GM12878 (cell line): ENCODE data around the gene ZNF764. TPM values are rescaled to one million over a fixed set of nuclear protein-coding genes. Genes with fewer than 3 reads are reported as not detected.

Experiments
- ASH2L ChIP-seq: fragments of 300-600, 200-600 bp; sonication (generic); IDR thresholded peaks from 2 replicates; pipeline ENCODE4 v1.6.1; 2017; ENCODE audit warnings: low read depth, mild to moderate bottlenecking, borderline replicate concordance
- CEBPB ChIP-seq, 2 experiments: fragments of 150-350 bp in 1 of 2; IDR thresholded peaks; 2 replicates each; pipeline ENCODE4 v1.6.1; 2012 to 2014; ENCODE audit warnings: low read depth in 2 of 2, low read length in 2 of 2, borderline replicate concordance in 1 of 2, inconsistent platforms in 1 of 2
- HDGF ChIP-seq: fragments of 450-650 bp; IDR thresholded peaks from 2 replicates; pipeline ENCODE4 v1.6.1; 2016; ENCODE audit warnings: antibody characterized with exemption
- MEF2B ChIP-seq: fragments of 450-650 bp; IDR thresholded peaks from 2 replicates; pipeline ENCODE4 v1.6.1; 2018; ENCODE audit warnings: mild to moderate bottlenecking, moderate library complexity; ENCODE audit not compliant: partially characterized antibody, poor library complexity, severe bottlenecking
- MXI1 ChIP-seq: fragments of 150-350 bp; IDR thresholded peaks from 2 replicates; pipeline ENCODE4 v1.6.1; 2011; ENCODE audit warnings: low read depth, mild to moderate bottlenecking, inconsistent platforms, low read length, improper control_type of control experiment
- PAX8 ChIP-seq: fragments of 450-650 bp; IDR thresholded peaks from 2 replicates; pipeline ENCODE4 v1.6.1; 2017; ENCODE audit warnings: mild to moderate bottlenecking, moderate library complexity
- PML ChIP-seq: IDR thresholded peaks from 2 replicates; pipeline ENCODE4 v1.6.1; 2012; ENCODE audit warnings: low read length, inconsistent platforms
- POLR2AphosphoS5 ChIP-seq: IDR thresholded peaks from 2 replicates; pipeline ENCODE4 v1.6.1; 2011; ENCODE audit warnings: mild to moderate bottlenecking, low read length, inconsistent platforms
- RB1 ChIP-seq: fragments of 450-650 bp; formaldehyde crosslinking; IDR thresholded peaks from 2 replicates; pipeline ENCODE4 v1.6.1; 2017; ENCODE audit warnings: mild to moderate bottlenecking, borderline replicate concordance
- RBBP5 ChIP-seq: fragments of 200-600 bp; sonication (generic); conservative IDR thresholded peaks from 2 replicates; pipeline ENCODE4 v1.6.1; 2016
- RCOR1 ChIP-seq: conservative IDR thresholded peaks from 2 replicates; pipeline ENCODE4 v1.6.1; 2012; ENCODE audit warnings: low read depth, low read length, improper control_type of control experiment
- REST ChIP-seq: IDR thresholded peaks from 2 replicates; pipeline ENCODE4 v1.6.1; 2012; ENCODE audit warnings: mild to moderate bottlenecking, low read depth, low read length
- RUNX3 ChIP-seq: IDR thresholded peaks from 2 replicates; pipeline ENCODE4 v1.6.1; 2012; ENCODE audit warnings: low read length, inconsistent platforms
- SIN3A ChIP-seq: IDR thresholded peaks from 2 replicates; pipeline ENCODE4 v1.6.1; 2012; ENCODE audit warnings: low read depth, low read length, improper control_type of control experiment
- SMAD1 ChIP-seq: fragments of 450-650 bp; IDR thresholded peaks from 2 replicates; pipeline ENCODE4 v1.6.1; 2018; ENCODE audit warnings: mild to moderate bottlenecking, low read depth; ENCODE audit not compliant: partially characterized antibody
- SMAD5 ChIP-seq: IDR thresholded peaks from 2 replicates; pipeline ENCODE4 v1.6.1; 2016; ENCODE audit warnings: antibody characterized with exemption, low read depth
- SREBF1 ChIP-seq: IDR thresholded peaks from 2 replicates; pipeline ENCODE4 v1.6.1; 2012; ENCODE audit warnings: mild to moderate bottlenecking, low read length
- STAT3 ChIP-seq: IDR thresholded peaks from 2 replicates; pipeline ENCODE4 v1.6.1; 2011; ENCODE audit warnings: low read depth, low read length, improper control_type of control experiment
- USF2 ChIP-seq: IDR thresholded peaks from 2 replicates; pipeline ENCODE4 v1.6.1; 2011; ENCODE audit warnings: low read depth, low read length, improper control_type of control experiment, borderline replicate concordance
- ZNF592 ChIP-seq: fragments of 450-650 bp; IDR thresholded peaks from 2 replicates; pipeline ENCODE4 v1.6.1; 2017; ENCODE audit warnings: mild to moderate bottlenecking, moderate library complexity
- ZZZ3 ChIP-seq: IDR thresholded peaks from 2 replicates; pipeline ENCODE4 v1.6.1; 2011; ENCODE audit warnings: low read depth; ENCODE audit not compliant: control insufficient read depth, insufficient read length
- polyA plus RNA-seq, 11 experiments: library from polyadenylated mRNA; depleted of rRNA in 4 of 11; unstranded in 6 of 11; stranded (reverse) in 5 of 11; fragments of >200 nt; fragmentation: Nextera tagmentation in 4 of 11; fragmentation: Illumina TruSeq in 1 of 11; extraction: Ambion mirVana in 4 of 11; extraction: Trizol in 1 of 11; gene quantifications; 1 replicate in 1 of 11; 2 replicates in 10 of 11; pipeline versions ENCODE4 v1.2.1 to v1.2.3, GENCODE V29; 2011 to 2016; ENCODE audit warnings: inconsistent platforms in 2 of 11, missing spikeins in 2 of 11, low read depth in 1 of 11
- total RNA-seq, 4 experiments: library from RNA; depleted of rRNA in 3 of 4; stranded (reverse); fragments of >200 nt in 3 of 4; fragmentation: Illumina TruSeq in 1 of 4; extraction: Trizol in 1 of 4; gene quantifications; 2 replicates each; pipeline versions ENCODE4 v1.2.1 to v1.2.3, GENCODE V29; 2013 to 2021

The ZNF764 gene
- total and polyA plus RNA-seq, 10 of the 15 experiments (the other 5 are each of a cell fraction or from before 2014, with no cell fraction given): 0.61 to 11.9 (median 3.8) TPM

GRCh38 chr16:30571445-30572322 lies 13.5 kb upstream of the ZNF764 start, which contains the start of gene ZNF688 (continued):
- no peak for TF ChIP-seq REST
- TF ChIP-seq PML: 0 out of 2 replicates have a peak, but pooled peaks have one; percentile 39
- peak; percentile 76; the same call in 1 of the 2 replicates for TF ChIP-seq RUNX3
- peak; percentile 93 for TF ChIP-seq MXI1
- TF ChIP-seq POLR2AphosphoS5: peak; percentile 70; the same call in 1 of the 2 replicates
- TF ChIP-seq SIN3A: peak; percentile 100
- TF ChIP-seq SMAD5: no peak
- TF ChIP-seq MEF2B: no peak
- no peak for TF ChIP-seq CEBPB (IDR thresholded peaks at IDR 0.05; ENCODE audit: borderline replicate concordance in 1 of 2, low read depth in 2 of 2, low read length in 2 of 2)
- 0 out of 2 replicates have a peak, but pooled peaks have one; percentile 48 for TF ChIP-seq RCOR1
- no peak for TF ChIP-seq USF2
- TF ChIP-seq SREBF1: no peak
- TF ChIP-seq SMAD1: peak; percentile 53
- TF ChIP-seq ZNF592: peak; percentile 10; the same call in 1 of the 2 replicates
- TF ChIP-seq STAT3: no peak
- no peak for TF ChIP-seq ZZZ3
- no peak; the same call in 1 of the 2 replicates for TF ChIP-seq ASH2L
- no peak for TF ChIP-seq HDGF
- TF ChIP-seq PAX8: peak; percentile 81
- TF ChIP-seq RB1: peak; percentile 60; the same call in 1 of the 2 replicates
- TF ChIP-seq RBBP5: no peak
